ENCODE results near the gene KHNYN.

DNA sequence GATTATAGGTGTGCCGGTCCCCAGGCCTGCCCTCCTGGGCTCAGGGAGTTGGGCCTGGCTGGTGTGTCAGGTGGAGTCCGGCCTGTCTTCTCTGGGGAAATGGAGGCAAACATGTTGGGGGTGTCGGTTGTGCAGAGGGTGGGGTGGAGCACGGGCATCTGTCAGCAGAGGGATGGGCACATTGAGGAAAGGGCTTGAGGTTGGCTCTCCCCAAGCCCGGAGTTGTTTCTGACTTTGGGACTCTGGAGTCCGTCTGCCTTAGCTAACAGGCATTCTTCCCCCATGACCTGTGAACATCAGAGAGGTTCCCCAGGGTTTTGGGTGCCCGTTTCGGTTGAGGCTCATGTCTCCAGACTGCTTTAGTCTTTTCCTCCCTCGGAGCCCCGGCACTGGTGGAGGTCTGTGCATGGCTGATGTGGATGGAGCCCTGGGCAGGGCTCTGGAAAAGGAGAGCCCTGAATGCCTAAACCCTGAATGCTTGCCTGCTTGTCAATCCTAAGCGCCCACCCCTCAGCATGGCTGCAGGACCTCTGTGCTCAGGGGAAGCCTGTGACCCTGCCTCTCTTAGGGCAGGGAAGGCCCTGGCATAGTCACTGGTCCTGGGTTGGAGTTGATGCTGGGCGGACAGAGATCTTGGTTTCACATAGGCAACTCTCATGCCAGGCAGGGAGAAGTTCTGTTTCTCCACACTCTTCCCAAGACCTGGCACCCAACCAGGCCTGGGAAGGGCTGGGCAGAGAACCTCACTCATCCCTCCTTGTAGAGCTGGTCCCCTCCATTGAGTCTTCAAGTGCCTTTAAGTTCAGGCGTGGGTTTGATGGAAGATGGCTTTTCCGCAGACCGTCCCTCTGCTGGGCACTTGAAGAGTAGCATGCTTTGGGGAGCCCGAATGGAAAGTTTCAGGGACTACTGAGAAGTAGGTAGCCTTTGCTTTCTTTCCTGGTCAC is 18.0 kb upstream of the KHNYN start:
- TF ChIP-seq, protein P1, sequence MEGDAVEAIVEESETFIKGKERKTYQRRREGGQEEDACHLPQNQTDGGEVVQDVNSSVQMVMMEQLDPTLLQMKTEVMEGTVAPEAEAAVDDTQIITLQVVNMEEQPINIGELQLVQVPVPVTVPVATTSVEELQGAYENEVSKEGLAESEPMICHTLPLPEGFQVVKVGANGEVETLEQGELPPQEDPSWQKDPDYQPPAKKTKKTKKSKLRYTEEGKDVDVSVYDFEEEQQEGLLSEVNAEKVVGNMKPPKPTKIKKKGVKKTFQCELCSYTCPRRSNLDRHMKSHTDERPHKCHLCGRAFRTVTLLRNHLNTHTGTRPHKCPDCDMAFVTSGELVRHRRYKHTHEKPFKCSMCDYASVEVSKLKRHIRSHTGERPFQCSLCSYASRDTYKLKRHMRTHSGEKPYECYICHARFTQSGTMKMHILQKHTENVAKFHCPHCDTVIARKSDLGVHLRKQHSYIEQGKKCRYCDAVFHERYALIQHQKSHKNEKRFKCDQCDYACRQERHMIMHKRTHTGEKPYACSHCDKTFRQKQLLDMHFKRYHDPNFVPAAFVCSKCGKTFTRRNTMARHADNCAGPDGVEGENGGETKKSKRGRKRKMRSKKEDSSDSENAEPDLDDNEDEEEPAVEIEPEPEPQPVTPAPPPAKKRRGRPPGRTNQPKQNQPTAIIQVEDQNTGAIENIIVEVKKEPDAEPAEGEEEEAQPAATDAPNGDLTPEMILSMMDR (conservative IDR thresholded peaks at IDR 0.05; ENCODE audit: low read length) = peak; percentile 83
- no peak for TF ChIP-seq EZH2phosphoT487 (IDR thresholded peaks at IDR 0.05; ENCODE audit: borderline replicate concordance)
